Occipital lobe (tissue), 2 donors: ENCODE measurements around the gene KRTAP9-6. TPM values are rescaled to one million over a fixed set of nuclear protein-coding genes. Genes with fewer than 3 reads are reported as not detected.

Experiments
- small RNA-seq: library from RNA; depleted of rRNA; stranded (forward); fragments of <200 nt; gene quantifications from one replicate; pipeline ENCODE3, GENCODE V24; 2014
- total RNA-seq: library from RNA; depleted of rRNA; stranded (reverse); fragments of >200 nt; gene quantifications from one replicate; pipeline ENCODE4 v1.2.3, GENCODE V29; 2014

KRTAP9-6 gene
- total RNA-seq, 1 donor from 2014 or later = not detected

Small RNA genes lying within 50 kb of the gene (small RNA-seq; reads per million reads assigned to genes)
- gene KRTAP9-10P = not detected

Other genes starting within 250 kb of the KRTAP9-6 start
- not detected for gene KRTAP1-5, start 238.2 kb upstream of the KRTAP9-6 start, total RNA-seq
- not detected for gene KRTAP1-4, start 235.2 kb upstream of the KRTAP9-6 start, total RNA-seq
- gene KRTAP1-3, start 230.5 kb upstream of the KRTAP9-6 start, total RNA-seq = not detected
- gene KRTAP1-1, start 223.9 kb upstream of the KRTAP9-6 start, total RNA-seq = not detected
- not detected for gene KRTAP2-1, start 218.1 kb upstream of the KRTAP9-6 start, total RNA-seq
- gene KRTAP2-2, start 210.1 kb upstream of the KRTAP9-6 start, total RNA-seq = not detected
- not detected for gene KRTAP2-3, start 205.3 kb upstream of the KRTAP9-6 start, total RNA-seq
- not detected for gene KRTAP2-4, start 199.5 kb upstream of the KRTAP9-6 start, total RNA-seq
- not detected for gene KRTAP4-7, start 181.2 kb upstream of the KRTAP9-6 start, total RNA-seq
- not detected for gene KRTAP4-8, start 167.2 kb upstream of the KRTAP9-6 start, total RNA-seq
- not detected for gene KRTAP4-16, start 163.2 kb upstream of the KRTAP9-6 start, total RNA-seq
- not detected for gene KRTAP4-9, start 160.0 kb upstream of the KRTAP9-6 start, total RNA-seq
- gene KRTAP4-11, start 147.0 kb upstream of the KRTAP9-6 start, total RNA-seq = not detected
- gene KRTAP4-12, start 141.2 kb upstream of the KRTAP9-6 start, total RNA-seq = not detected
- gene KRTAP4-6, start 124.8 kb upstream of the KRTAP9-6 start, total RNA-seq = not detected
- not detected for gene KRTAP4-5, start 115.6 kb upstream of the KRTAP9-6 start, total RNA-seq
- not detected for gene KRTAP4-4, start 104.6 kb upstream of the KRTAP9-6 start, total RNA-seq
- not detected for gene KRTAP4-3, start 97.2 kb upstream of the KRTAP9-6 start, total RNA-seq
- gene KRTAP4-2, start 87.2 kb upstream of the KRTAP9-6 start, total RNA-seq = not detected
- not detected for gene KRTAP4-1, start 80.5 kb upstream of the KRTAP9-6 start, total RNA-seq
- not detected for gene KRTAP9-1, start 75.5 kb upstream of the KRTAP9-6 start, total RNA-seq
- not detected for gene KRTAP9-2, start 38.7 kb upstream of the KRTAP9-6 start, total RNA-seq
- not detected for gene KRTAP9-3, start 32.9 kb upstream of the KRTAP9-6 start, total RNA-seq
- not detected for gene KRTAP9-8, start 27.4 kb upstream of the KRTAP9-6 start, total RNA-seq
- not detected for gene KRTAP9-4, start 15.7 kb upstream of the KRTAP9-6 start, total RNA-seq
- not detected for gene KRTAP9-9, start 10.0 kb upstream of the KRTAP9-6 start, total RNA-seq
- not detected for gene KRTAP9-7, start 10.3 kb downstream of the KRTAP9-6 start, total RNA-seq
- not detected for gene KRTAP29-1, start 37.5 kb downstream of the KRTAP9-6 start, total RNA-seq
- gene KRTAP16-1, start 43.9 kb downstream of the KRTAP9-6 start, total RNA-seq = not detected
- gene KRTAP17-1, start 50.3 kb downstream of the KRTAP9-6 start, total RNA-seq = not detected
- not detected for gene KRT33A, start 85.5 kb downstream of the KRTAP9-6 start, total RNA-seq
- not detected for gene KRT33B, start 104.4 kb downstream of the KRTAP9-6 start, total RNA-seq
- gene KRT34, start 116.9 kb downstream of the KRTAP9-6 start, total RNA-seq = 0.31 TPM
- gene KRT31, start 132.2 kb downstream of the KRTAP9-6 start, total RNA-seq = 0.47 TPM
- not detected for gene KRT37, start 159.2 kb downstream of the KRTAP9-6 start, total RNA-seq
- not detected for gene KRT38, start 175.6 kb downstream of the KRTAP9-6 start, total RNA-seq
- gene KRT32, start 202.0 kb downstream of the KRTAP9-6 start, total RNA-seq = not detected
- not detected for gene KRT35, start 215.8 kb downstream of the KRTAP9-6 start, total RNA-seq
- not detected for gene KRT36, start 224.5 kb downstream of the KRTAP9-6 start, total RNA-seq
- gene KRT13, start 240.2 kb downstream of the KRTAP9-6 start, total RNA-seq = 0.78 TPM